ENCODE data around the gene PALM3. TPM values are rescaled to one million over a fixed set of nuclear protein-coding genes. Genes with fewer than 3 reads are reported as not detected.

The PALM3 gene
- total RNA-seq, 1 experiment from 2014 or later, result 3.3 TPM

DNA sequence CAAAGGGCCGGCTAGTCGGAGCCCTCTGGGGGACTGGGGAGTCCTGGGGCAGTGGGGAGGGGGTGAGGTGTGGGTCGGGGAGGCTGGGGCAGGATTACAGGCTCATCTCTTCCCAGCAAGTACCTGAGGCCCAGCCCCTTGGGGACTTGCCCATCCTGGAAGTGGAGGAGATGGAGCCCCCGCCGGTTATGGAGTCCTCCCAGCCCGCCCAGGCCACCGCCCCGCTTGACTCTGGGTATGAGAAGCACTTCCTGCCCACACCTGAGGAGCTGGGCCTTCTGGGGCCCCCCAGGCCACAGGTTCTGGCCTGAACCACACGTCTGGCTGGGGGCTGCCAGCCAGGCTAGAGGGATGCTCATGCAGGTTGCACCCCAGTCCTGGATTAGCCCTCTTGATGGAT, 9.9 kb downstream of the PALM3 start:
- H3K27ac ChIP-seq (ENCODE audit: low read depth, low read length), result no peak overlapping the region
- H3K4me1 ChIP-seq (ENCODE audit: control insufficient read depth in 1 of 2, insufficient read depth in 2 of 2, low read length in 2 of 2), result peaks cover 0 to 3% of the 10 kb centered on the region in 2 experiments; a peak in 1 of 4 replicates
- POLR2A ChIA-PET, result no interaction called here
- RAD21 ChIA-PET (ENCODE audit: low non-redundant PET in 1 of 2, low total read pairs in 2 of 2, uncharacterized antibody in 2 of 2, unreplicated experiment in 2 of 2), result no interaction called here
- no peaks in the 10 kb centered on the region for H3K79me2 ChIP-seq (ENCODE audit: insufficient read depth, low read length)
- H3K9me3 ChIP-seq (ENCODE audit: control insufficient read depth in 1 of 2, insufficient read depth in 1 of 2, low read depth in 1 of 2, low read length in 2 of 2), result no peaks in the 10 kb centered on the region
- intact Hi-C loops (cut with micrococcal nuclease), result no loop called here
- H3K4me2 ChIP-seq (ENCODE audit: low read length), result no peak overlapping the region
- CTCF ChIA-PET, result interaction anchor here (1.3 kb wide), 1 partner anchor 8 kb away, joined by 6 read pairs; no protein-coding TSS in a partner anchor
- H3K9me2 ChIP-seq (ENCODE audit: insufficient read depth), result no peaks in the 10 kb centered on the region
- peaks cover 0 to 6% of the 10 kb centered on the region in 2 experiments; a peak in 2 of 4 replicates for H3K36me3 ChIP-seq (ENCODE audit: control insufficient read depth in 1 of 2, insufficient read depth in 2 of 2, low read length in 2 of 2)
- no peak overlapping the region for H2AFZ ChIP-seq (ENCODE audit: low read depth, low read length, poor library complexity, severe bottlenecking)
- no peak overlapping the region for H3K9ac ChIP-seq (ENCODE audit: low read length)
- no peaks in the 10 kb centered on the region for H3K27me3 ChIP-seq (ENCODE audit: insufficient read depth, low read length)
- no peak for DNase-seq (ENCODE audit: low read depth, low spot score)
- ATAC-seq, result no peak
- H4K20me1 ChIP-seq (ENCODE audit: insufficient read depth), result no peaks in the 10 kb centered on the region
- TF ChIP-seq SRF (IDR thresholded peaks at IDR 0.05; ENCODE audit: low read depth), result no peak
- no peak for TF ChIP-seq EZH2phosphoT487 (IDR thresholded peaks at IDR 0.05; ENCODE audit: borderline replicate concordance)
- no peak for TF ChIP-seq REST (IDR thresholded peaks at IDR 0.05; ENCODE audit: low read depth)
- TF ChIP-seq RAD21 (IDR thresholded peaks at IDR 0.05; ENCODE audit: low read depth), result no peak
- TF ChIP-seq ZNF274 (IDR thresholded peaks at IDR 0.05; ENCODE audit: low read depth, low read length), result no peak
- TF ChIP-seq CEBPB (IDR thresholded peaks at IDR 0.05; ENCODE audit: low read depth), result no peak
- no peak for TF ChIP-seq POLR2A (IDR thresholded peaks at IDR 0.05; ENCODE audit: borderline replicate concordance, extremely low read depth, insufficient read depth, insufficient read length)
- no peak for TF ChIP-seq SP1 (IDR thresholded peaks at IDR 0.05; ENCODE audit: low read depth)
- TF ChIP-seq, protein P1, sequence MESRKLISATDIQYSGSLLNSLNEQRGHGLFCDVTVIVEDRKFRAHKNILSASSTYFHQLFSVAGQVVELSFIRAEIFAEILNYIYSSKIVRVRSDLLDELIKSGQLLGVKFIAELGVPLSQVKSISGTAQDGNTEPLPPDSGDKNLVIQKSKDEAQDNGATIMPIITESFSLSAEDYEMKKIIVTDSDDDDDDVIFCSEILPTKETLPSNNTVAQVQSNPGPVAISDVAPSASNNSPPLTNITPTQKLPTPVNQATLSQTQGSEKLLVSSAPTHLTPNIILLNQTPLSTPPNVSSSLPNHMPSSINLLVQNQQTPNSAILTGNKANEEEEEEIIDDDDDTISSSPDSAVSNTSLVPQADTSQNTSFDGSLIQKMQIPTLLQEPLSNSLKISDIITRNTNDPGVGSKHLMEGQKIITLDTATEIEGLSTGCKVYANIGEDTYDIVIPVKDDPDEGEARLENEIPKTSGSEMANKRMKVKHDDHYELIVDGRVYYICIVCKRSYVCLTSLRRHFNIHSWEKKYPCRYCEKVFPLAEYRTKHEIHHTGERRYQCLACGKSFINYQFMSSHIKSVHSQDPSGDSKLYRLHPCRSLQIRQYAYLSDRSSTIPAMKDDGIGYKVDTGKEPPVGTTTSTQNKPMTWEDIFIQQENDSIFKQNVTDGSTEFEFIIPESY (IDR thresholded peaks at IDR 0.05; ENCODE audit: extremely low read depth, insufficient replicate concordance, low read length), result no peak
- no peak for TF ChIP-seq POLR2AphosphoS5 (IDR thresholded peaks at IDR 0.05; ENCODE audit: low read depth, low read length)
- no peak for TF ChIP-seq CBX3 (IDR thresholded peaks at IDR 0.05; ENCODE audit: low read depth)
- TF ChIP-seq SIN3A (IDR thresholded peaks at IDR 0.05; ENCODE audit: low read depth), result no peak
- TF ChIP-seq EGR1 (IDR thresholded peaks at IDR 0.05; ENCODE audit: low read depth), result no peak
- TF ChIP-seq YY1 (IDR thresholded peaks at IDR 0.05; ENCODE audit: extremely low read depth, insufficient replicate concordance, low read depth, low read length), result no peak
- no peak for TF ChIP-seq ATF3 (IDR thresholded peaks at IDR 0.05)
- TF ChIP-seq TCF7L2 (IDR thresholded peaks at IDR 0.05; ENCODE audit: borderline replicate concordance, extremely low read depth, insufficient read depth, insufficient read length), result no peak
- no peak for TF ChIP-seq JUND (IDR thresholded peaks at IDR 0.05)
- TF ChIP-seq ELF1 (IDR thresholded peaks at IDR 0.05; ENCODE audit: borderline replicate concordance, low read depth), result no peak
- no peak for TF ChIP-seq EZH2 (IDR thresholded peaks at IDR 0.05)
- no peak overlapping the region for H3K4me3 ChIP-seq (replicated peaks in 1 of 2; ENCODE audit: low read depth in 1 of 2, low read length in 2 of 2)
- no TSS peak for BruUV-seq (replicated peaks)

Measured in HCT116 (cell line).